GM18526 (cell line): ENCODE measurements around the gene SMTNL1.
A peak's percentile ranks its signal among the peaks of the same experiment; 100 is the strongest.

Experiments
- POLR2A ChIP-seq: IDR thresholded peaks from 3 replicates; pipeline ENCODE4 v1.6.1; 2011; ENCODE audit not compliant: insufficient read length; ENCODE audit errors: extremely low read depth

Gene SMTNL1

DNA sequence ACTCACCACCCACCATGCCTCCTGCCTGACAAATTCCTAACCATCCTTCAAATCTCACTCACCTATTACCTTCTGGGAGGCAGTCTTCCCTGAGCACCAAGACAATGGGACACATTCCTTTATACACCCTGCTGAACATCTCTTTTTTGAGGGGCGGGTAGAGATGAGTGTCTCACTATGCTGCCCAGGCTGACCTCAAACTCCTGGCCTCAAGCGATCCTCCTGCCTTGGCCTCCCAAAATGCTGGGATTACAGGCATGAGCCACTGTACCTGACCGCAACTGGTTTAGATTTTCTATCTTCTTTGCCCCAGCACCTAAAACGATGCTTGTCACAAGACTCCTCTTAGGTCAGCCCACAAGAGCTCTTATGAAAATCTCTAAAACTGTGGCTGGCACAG is 14.0 kb upstream of the SMTNL1 start:
- TF ChIP-seq POLR2A, result no peak

DNA sequence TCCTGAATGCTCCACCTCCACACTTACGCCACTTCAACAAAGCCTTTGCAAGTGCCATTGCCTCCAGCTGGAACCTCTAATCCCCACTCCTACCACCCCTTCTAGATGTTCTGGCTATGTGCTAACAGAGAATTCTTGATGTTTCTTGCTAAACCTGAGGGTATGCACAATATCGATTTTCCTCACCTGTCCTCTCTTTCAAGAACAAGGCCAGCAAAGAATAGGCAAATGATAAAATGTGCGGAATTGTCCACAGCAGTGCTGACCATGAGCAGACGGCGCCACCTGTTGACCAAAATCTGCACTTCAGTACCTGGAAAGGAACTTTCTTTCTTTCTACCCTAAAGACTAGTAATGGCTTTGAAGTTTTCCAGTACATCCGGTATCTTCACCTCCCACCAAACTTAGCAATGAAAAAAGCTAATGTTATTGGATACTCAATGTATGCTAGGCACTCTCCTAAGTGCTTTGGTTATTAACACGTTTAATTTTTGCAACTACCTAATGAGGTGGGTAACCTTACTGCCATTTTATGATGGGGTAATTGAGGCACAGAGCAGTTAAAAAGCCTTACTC is 10.3 kb upstream of the SMTNL1 start:
- TF ChIP-seq POLR2A, result no peak

DNA sequence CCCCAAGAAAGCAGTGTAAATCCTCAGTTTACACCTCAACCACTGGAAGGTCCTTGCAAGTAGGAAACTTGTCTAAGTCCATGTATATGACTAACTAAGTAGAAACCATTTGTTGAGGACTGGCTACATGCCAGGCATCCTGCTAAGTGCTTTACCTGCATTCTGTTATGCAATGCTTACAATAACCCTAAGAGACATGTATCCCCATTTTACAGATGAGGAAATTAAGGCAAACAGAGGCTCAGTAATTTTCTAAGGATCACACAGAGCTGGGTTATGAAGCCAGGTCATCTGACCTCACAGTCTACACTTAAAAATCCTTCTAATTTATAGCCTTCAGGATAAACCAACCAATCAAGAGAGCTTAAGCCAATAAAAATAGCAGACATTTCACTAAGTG is 8.4 kb upstream of the SMTNL1 start:
- no peak for TF ChIP-seq POLR2A

DNA sequence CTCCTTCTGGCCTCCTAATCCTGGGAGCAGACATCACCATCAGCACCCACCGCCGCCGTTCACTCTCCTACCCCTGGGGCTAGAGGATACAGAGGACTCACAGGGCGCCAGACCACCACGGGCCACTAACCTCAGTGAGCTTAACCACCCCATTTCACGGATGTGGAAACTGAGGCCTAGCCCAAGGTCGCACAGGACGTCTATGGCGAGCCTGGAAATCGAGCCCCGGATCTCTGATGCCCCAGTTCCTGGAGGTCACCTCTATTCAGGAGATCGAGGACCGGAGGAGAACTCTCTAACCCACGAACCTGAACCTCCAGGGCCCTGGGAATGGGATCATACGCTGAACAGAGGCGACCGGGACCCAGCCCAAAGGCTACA is 7.2 kb upstream of the SMTNL1 start:
- no peak for TF ChIP-seq POLR2A

DNA sequence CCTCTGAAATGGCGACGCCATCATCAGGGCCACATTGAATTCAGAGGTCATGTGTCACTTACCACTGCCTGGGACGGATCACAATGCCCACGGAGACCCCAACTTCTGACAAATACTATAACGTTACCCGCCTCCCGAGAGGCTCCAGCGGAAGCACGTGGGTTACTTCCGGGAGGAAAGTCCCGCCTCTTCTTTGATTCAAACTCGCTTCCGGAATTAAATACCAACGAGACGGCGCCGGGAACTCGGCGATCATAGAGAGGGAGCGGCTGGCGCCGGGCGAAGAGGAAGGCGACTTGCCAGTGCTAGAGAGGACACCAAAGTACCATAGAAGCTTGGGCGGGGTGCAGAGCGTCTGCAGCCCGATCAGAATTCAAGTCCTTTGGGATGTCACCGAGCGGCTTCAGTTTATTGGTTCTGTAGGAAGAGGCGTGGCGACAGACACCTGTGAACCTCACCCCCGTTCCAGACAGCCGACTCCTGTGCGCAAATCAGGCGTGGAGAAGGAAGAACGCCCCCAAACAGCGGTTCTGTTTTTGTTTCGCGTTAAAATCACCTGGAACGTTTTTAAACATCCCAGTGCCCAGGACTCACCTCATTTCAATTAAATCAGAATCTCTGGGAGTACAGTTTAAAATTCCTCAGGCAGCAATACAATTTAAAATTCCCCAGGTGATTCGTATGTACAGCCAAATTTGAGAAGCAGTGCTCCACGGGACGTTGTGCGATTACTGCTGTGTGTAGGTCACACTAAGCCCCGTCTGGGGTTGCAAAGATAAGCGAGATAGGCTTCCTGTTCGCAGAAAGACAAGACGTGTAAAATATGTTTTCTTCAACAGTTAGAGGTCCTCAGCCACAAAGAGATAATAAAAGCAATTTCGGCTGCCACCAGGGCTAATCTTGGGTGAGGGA is 6.5 kb upstream of the SMTNL1 start, which contains the start of gene TIMM10:
Gene TIMM10, minus strand, starts transcription at position 159 of the 912 bp plus-strand sequence. CDS start 565 bp downstream, outside the sequence.
- TF ChIP-seq POLR2A, result peak; percentile 59

DNA sequence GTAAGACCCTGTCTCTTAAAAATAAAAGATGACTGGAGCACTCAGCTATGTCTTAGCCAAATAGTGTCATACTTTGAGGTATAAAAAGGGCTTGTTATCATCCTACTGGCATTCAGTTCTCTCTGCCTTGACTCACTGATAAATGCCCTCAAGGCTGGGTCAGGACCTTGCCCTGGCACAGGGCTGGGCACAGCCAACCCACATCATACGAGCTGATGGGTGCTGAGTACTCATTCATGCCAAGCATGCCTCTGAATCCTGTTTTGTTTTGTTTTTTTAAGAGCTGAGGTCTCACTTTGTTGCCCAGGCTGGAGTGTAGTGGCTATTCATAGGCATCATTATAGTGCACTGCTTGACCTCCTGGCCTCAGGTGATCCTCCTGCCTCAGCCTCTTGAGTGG is 1.9 kb downstream of the SMTNL1 start:
- no peak for TF ChIP-seq POLR2A

DNA sequence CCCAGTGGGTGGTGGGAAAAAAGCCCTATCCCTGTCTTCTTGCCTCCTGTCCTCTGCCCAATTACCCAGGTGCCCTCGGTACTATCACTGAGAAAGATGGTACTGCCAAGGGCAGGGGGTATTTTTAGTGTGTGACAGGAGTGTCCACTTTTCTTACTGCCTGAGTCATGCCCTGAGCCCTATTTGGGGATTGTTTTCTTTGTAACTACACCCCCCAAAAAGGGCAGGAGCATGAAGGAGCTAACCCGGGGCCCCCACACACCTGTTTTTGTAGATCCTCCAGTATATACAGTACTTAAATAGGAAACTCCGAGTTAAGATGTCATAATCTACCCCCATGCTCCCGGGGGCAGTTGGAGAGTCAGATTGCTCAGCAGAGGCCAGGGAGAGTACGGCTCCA is 3.8 kb downstream of the SMTNL1 start:
- TF ChIP-seq POLR2A, result no peak

DNA sequence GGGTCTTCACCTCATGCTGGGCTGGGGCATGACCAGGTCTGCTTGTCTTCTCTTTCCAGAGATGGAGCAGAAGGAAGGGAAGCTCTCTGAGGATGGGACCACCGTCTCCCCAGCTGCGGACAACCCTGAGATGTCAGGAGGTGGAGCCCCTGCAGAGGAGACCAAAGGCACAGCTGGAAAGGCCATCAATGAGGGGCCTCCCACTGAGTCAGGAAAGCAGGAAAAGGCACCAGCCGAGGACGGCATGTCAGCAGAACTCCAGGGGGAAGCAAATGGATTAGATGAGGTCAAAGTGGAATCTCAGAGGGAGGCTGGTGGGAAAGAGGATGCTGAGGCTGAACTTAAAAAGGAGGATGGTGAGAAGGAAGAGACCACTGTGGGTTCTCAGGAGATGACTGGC is 5.2 kb downstream of the SMTNL1 start:
- TF ChIP-seq POLR2A, result no peak

DNA sequence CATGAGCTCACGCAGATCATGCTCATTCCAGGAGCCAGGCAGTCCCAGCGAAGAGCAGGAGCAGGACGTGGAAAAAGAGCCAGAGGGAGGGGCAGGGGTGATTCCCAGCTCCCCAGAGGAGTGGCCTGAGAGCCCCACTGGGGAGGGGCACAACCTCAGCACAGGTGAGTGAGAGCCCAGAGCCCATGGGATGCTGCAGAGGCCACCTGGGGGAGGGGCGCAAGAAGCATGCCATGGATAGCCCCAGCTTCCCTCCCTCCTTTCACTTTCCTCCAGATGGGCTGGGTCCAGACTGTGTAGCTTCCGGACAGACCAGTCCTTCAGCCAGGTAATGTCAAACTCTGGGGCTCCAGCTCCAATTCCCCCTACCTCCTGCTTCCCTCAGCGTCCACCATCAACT is 6.2 kb downstream of the SMTNL1 start:
- TF ChIP-seq POLR2A, result no peak

DNA sequence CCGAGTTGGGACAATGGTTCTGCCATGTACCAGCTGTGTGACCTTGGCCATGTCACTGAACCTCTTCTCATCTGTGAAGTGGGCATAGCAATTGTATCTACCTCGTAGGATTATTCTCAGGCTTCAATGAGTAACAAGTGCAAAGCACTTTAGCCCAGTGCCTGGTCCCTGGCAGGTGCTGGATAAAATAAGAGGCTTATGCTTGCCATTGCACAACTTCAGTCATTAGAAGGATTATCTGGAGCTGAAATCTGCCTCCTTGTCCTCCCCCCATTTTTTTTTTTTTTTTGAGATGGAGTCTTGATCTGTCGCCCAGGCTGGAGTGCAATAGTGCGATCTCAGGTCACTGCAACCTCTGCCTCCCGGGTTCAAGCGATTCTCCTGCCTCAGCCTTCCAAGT is 7.2 kb downstream of the SMTNL1 start:
- TF ChIP-seq POLR2A, result no peak

DNA sequence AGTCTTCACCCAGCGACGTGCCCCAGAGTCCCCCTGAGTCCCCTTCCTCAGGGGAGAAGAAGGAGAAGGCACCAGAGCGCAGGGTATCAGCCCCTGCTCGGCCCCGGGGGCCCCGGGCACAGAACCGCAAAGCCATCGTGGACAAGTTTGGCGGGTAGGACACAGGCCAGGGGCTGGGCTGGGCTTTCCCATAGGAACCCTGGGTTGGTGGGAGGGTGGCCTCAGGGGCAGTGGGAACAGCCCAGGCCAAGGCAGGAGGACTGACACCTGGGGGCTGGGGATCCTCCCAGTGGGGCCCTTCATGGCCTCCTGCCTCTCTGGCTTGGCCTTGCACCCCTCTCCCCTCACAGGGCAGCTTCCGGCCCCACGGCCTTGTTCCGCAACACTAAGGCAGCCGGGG is 8.5 kb downstream of the SMTNL1 start:
- no peak for TF ChIP-seq POLR2A

DNA sequence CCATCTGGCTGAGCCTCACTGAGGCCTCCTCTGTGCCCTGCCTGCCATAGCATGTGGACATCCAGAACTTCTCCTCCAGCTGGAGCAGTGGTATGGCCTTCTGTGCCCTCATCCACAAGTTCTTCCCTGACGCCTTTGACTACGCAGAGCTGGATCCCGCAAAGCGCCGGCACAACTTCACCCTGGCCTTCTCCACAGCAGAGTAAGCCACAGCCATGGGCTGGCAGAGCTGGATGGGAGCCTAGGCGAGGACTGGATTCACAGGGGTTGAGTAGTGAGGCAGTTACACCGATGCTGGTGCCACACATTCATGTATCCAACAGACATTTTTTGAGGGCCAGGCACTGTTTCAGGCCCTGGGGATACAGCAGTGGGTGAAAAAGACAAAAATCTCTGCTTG is 9.1 kb downstream of the SMTNL1 start:
- TF ChIP-seq POLR2A, result no peak

DNA sequence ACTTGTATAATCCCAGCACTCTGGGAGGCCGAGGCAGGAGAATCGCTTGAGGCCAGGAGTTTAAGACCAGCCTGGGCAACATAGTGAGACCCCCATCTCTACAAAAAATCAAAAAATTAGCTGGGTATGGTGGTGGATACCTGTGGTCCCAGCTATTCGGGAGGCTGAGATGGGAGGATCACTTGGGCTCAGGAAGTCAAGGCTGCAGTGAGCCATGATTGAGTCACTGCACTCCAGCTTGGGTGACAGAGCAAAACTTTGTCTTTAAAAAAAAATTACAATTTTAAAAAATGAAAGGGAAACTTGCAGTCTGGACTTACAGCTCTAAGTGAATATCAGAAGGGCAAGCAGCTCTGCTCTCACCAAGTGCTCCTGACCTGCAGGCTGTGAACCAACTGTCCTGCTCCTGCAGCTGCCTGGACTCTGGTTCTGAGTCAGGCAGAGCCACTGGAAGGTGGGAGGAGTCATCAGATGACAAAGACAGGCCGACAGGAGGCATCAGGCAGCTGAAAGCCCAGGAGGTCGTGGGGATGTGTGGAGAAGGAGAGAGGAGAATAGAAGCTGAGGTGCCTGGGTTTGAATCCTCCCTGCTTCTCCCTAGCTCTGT is 9.6 kb downstream of the SMTNL1 start:
- no peak for TF ChIP-seq POLR2A

DNA sequence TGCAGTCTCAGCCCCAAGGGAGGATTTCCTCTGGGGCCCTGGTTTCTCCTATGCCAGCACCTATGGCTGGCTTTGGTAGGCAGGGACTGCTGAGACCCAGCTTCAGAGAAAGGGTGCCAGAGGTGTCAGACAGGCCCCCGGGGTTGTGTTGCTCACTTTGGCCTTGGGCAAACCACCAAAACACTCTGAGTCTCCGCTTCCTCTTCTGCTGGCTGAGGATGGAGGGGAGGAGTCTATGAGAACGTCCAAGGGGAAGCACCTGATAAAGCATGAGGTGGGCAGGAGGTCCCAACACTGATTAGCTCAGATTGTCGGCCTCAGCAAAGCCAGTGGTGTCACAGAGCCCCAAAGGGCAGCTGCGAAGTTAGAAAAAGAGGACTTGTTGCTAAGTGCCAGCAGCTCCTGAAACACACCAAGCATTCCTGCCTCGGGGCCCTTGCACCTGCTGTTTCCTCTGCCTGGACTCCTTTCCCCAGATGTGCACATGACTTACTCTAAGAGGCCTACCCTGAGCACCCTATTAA is 10.5 kb downstream of the SMTNL1 start:
- TF ChIP-seq POLR2A, result no peak

DNA sequence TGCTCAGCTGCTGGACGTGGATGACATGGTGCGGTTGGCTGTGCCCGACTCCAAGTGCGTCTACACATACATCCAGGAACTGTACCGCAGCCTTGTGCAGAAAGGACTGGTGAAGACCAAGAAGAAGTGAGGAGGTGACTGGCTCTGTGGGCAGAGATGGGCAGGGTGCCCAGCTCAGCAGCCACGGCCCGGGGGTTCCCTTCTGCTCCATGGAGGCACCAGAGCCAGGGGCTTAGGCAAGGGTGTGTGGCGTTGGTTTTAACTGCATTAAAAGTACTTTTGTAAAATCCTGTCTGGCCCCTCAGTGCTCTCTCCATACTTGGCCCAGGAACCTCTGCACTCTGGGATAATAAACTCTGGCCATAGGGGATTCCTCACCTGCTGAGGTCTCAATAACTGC is 12.6 kb downstream of the SMTNL1 start:
- no peak for TF ChIP-seq POLR2A

DNA sequence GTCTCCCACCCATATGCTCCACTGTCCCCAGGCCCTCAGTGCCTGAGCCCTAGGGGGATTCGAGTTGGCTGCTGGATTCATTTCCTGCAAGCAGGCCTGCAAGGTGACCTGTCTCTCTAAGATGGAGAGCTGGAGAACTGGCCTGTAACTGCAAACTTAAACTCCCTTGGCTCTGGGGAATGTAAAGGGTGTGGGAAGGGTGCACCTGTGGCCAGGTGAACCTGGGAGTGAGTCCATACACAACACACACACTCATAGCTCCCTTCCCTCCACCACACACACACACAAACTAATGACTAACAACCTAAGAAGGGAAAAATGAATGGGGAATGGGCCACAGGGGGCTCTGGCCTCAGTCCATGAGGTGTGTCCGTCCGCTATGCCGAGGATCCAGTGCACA is 14.5 kb downstream of the SMTNL1 start:
- no peak for TF ChIP-seq POLR2A
